Hematopoietic multipotent progenitor cell treated with erythropoietin and hydrocortisone succinate and interleukin-3 and kit ligand, for 6 days (in vitro differentiated cells): Measurements from ENCODE around the gene ZC3H15.
A peak's percentile ranks its signal among the peaks of the same experiment; 100 is the strongest.
"Not testable (repeated sequence)": the region's sequence is repeated elsewhere in the genome, so short reads cannot be mapped to it uniquely, and the experiment has no call there.

ENCODE experiments used
- DNase-seq: peaks from one replicate; pipeline ENCODE4 v3.0.0-alpha.2; 2015

The ZC3H15 gene

GRCh38 chr2:186497928-186498327 lies 11.9 kb downstream of the ZC3H15 start:
- no peak for DNase-seq

- DNase-seq = no peak
Observed at GRCh38 chr2:186498834-186499233, 12.8 kb downstream of the ZC3H15 start.

GRCh38 chr2:186503827-186504606 lies 18.0 kb downstream of the ZC3H15 start:
- DNase-seq = peak; percentile 74

DNA sequence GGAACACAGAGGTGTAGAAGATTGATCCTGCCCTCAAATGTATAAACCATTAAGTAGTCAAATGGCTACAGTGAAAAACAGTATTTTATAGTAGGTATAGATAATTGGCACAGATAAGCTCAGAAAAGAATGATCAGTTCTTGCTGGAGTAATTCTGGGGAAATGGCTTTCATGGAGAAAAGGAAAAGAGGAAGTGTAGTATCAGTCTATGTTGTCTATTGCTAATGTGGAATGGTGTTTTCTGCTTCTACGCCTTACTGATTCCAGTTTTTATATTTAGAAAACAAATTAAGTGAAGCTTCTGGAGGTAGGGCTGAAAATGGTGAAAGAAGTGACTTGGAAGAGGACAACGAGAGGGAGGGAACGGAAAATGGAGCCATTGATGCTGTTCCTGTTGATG lies 22.2 kb downstream of the ZC3H15 start:
- no peak for DNase-seq

DNA sequence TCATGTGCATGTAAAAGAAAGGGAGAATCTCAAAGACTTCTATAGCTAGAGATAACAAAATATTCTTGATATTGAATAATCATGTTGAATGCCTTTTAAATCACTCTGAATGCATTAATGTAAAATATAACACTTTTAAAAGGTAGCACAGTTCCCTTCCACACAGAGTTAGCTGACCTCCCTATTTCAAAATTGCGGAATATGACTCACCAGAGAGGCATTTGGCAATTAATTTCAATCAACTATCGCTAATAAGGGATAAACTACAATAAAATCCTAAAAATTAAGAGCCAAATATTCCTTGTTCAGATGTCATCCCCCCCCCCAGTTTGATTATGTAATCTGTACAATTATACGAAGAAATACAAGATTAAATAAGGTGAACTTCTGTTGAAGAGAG lies 29.3 kb downstream of the ZC3H15 start:
- DNase-seq = no peak

DNA sequence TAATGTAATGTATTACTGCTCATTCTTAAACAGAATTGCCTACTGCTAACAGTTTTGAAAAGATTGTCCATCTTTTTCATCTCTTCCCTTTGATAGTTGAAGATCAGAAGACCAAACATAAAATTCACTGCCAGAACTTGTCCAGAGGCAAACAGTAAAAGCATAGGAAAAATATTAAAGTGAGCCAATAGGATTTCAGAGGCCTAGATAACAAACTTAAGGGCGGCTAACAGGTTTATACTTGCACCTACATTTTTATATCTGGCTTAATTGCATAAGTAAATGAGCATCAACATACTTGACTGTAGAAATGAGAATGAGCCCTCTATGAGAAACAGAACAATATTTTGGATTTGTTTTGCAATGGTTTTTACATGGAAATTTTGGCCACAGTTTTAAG lies 30.3 kb downstream of the ZC3H15 start:
- no peak for DNase-seq

- no peak for DNase-seq
Observed at GRCh38 chr2:186517090-186517489, 31.0 kb downstream of the ZC3H15 start.

- no peak for DNase-seq
Observed at GRCh38 chr2:186518291-186518690, 32.2 kb downstream of the ZC3H15 start.

DNA sequence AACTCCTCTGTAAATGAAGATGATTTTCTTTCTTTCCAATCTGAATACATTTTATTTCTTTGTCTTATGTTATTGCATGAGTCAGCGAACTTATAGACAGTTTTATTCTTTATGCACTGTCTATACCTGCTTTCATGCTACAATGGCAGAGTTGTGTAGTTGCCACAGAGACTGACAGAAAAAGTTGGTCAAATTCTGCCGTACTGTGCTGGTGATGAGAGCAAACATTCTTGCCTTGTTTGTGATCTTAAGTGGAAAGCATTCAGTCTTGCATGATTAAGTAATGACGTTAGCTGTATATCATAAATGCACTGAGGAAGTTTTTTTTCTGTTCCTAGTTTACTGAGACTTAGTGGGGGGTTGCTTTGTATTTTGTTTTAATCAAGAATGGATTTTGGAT lies 32.9 kb downstream of the ZC3H15 start:
- DNase-seq = no peak

GRCh38 chr2:186521570-186522153 lies 35.6 kb downstream of the ZC3H15 start:
- DNase-seq = not testable (repeated sequence)

GRCh38 chr2:186522450-186522849 lies 36.4 kb downstream of the ZC3H15 start:
- DNase-seq = no peak

GRCh38 chr2:186523791-186524190 lies 37.7 kb downstream of the ZC3H15 start:
- DNase-seq = no peak

DNA sequence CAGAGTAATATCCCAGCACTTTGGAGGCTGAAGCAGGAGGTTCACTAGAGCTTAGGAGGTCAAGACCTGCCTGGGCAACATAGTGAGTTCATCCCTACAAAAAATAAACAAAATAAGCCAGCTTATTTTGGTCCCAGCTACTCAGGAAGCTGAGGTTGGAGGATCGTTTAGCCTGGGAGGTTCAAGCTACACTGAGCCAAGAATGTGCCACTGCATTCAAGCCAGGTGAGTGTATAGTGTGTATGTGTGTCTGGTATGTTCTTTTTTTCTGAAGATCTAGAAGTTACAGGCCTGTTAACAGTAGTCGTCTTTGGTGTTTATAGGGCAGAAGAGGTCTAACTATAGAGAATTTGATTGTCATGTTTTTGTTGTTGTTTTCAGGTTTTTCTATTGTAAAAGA lies 40.2 kb downstream of the ZC3H15 start:
- DNase-seq = no peak

GRCh38 chr2:186530314-186530713 lies 44.3 kb downstream of the ZC3H15 start:
- no peak for DNase-seq

DNA sequence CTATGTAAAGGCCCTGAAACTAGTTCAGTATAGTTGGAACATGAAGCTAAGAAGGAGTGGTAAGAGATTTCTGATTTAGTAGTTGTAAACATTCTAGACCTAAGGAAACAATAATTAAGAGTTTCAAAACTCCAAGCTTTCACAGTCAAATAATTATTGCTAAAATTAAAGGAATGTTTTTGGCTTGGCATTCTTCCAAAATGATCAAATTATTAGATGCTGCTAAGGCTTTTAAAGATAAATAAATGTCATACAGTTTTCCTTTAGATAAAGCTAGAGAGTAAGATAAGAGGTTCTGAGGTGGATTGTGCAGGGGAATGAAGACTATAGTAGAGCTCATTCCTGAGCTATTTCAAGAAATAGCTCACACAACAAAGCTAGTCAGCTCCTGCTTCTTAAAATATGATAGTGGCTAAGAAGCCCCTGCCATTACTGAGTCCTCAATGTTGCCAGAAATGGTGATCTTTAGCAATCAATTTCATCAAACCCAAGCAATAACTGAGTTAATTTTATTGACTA lies 45.3 kb downstream of the ZC3H15 start:
- no peak for DNase-seq

- DNase-seq = peak; percentile 79
Observed at GRCh38 chr2:186532891-186533290, 46.8 kb downstream of the ZC3H15 start.

DNA sequence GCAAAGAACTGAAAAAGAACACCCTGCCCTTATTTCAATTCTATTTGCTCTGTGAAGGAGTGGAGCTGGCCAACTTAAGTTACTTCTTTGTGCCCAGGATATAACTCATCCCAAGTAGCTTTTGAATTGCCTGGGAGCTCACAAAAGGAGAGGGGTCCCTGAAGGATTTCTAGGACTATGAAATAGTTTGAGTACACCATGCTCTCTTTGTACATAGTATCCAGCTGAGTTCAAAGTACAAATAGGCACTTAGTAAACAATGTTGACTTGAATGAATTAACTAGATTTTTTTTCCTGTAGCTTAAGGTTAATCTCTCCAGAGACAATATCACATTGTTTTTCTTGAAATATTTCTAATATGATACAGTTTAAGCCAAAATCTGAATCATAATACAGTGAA lies 47.7 kb downstream of the ZC3H15 start:
- DNase-seq = no peak

DNA sequence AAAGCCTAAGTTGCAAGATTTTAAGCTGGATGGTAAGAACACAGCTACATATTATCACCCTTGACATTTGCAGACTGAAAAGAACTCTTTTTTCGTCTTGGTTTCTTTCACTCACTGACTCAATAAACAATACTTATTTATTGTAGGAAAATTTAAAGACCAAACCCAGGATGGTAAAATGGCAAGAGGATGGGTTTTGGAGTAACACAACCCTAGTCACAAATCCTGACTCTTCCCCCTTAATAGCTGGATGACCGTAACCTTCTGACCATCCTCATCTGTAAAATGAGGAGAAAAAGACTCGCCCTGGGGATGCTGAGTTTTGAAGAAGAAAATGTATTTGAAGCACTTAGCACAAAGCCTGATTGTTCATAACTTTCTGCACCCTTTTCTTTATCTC lies 48.3 kb downstream of the ZC3H15 start:
- no peak for DNase-seq

DNA sequence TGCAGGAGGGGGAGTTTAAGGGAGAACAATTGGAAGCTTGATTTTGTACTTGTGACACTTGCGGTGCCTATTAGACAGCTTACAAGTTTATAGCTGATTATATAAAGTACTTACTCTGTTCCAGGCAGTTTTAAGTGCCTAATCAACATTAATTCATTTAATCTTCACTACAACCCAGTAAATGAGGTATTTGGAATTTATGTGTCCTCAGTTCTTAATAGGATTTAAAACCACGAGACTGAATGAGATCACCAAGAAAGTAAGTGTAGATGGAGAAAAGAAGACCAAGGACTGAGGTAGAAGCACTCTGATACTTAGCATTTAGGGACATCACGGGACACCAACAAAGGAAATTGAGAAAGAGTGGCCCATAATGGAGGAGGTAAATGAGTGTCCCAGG lies 49.8 kb downstream of the ZC3H15 start:
- DNase-seq = no peak

DNA sequence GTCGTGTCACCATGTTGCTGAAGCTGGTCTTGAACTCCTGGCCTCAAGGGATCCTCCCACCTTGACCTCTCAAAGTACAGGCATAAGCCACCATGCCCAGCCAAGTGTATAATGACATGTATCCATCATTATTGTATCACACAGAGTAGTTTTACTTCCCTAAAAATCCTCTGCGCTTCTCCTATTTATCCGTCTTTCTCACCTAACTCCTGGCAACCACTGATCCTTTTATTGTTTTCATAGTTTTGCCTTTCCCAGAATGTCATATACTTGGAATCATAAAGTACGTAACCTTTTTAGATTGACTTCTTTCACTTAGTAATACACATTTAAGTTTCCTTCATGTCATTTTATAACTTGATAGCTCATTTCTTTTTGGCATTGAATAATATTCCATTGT lies 51.0 kb downstream of the ZC3H15 start:
- no peak for DNase-seq

DNA sequence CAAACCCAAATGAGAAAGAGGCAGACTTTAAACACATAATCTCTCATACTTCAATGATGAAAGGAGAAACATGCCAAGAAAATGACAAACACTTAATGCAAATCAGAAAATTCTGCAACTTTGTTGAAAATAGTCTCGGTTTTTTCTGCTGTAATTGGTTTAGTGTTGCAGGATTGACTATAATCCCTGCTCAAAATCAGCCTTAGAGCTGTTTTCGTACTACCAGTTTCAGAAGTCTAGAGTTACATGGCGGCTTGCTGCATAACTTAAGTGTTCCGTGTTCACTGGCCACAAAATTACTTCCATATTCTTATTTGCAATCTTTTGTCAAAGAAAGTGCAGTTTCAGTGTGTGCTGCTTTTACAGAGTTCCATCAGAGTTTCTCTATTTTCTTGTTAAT lies 54.9 kb downstream of the ZC3H15 start:
- DNase-seq = no peak

DNA sequence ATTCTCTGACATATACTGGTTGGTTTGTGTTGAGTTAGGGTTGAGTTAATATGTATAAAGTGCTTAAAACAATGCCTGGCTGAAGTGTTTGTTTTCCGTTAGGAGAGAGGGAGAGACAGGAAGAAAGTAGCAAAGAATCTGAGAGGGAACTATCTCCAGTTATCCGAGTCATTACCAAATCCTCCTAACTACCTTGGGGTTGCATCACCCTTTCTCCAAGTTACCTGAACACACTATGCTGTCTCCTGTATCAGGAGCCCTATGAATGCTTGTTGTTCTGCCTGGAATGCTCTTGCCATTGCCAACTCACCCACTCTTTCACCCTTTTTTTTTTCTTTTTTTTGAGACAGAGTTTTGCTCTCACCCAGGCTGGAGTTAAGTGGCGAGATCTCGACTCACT lies 55.9 kb downstream of the ZC3H15 start:
- no peak for DNase-seq

DNA sequence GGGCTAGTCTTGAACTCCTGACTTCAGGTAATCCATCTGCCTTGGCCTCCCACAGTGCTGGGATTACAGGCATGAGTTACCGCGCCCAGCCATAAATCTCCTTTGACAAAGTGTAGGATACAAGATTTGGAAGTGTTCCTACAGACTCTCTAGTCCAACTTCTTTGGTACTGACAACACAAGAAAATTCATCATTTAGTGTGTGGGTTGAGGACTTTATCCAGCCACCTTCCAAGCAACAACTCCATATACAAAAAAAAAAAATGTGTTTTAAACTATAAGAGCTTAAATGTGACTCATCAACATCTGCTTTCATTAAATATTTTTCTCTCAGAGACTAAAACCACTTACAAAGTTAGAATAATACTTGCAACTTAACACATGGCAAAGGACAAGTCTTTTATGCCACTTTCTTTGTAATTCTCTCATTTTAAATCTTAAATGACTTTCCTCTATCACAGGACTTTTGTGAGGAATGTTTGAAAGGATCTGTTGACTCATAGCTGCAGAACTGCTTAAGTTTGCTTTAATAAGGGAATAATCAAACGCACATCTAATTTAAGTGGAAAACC lies 57.6 kb downstream of the ZC3H15 start:
- DNase-seq = no peak

DNA sequence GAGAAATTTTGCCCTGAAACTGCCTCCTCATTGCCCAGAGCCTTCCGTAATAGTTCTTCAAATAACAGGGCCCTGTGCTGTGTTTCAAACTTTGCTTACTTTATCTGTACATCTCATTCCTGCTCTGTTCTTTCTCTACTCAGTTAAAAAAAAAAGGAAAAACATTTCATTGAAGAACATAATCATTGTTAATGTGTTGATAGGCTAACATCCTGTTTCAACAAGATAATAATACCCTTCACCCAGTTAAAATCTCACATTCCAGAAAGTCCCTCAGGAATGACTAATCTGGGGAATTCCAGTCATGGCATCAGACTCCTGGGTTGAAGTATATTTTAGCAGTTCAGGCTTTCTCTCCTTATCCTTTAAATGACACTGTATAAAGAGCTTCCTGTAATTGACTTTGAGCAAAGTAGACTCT lies 58.2 kb downstream of the ZC3H15 start:
- no peak for DNase-seq
